NOMO-1 (cell line): ENCODE data around the gene TTC13.

Source experiments
- DNase-seq, 2 experiments: peaks; one replicate each; lab custom pipeline; 2025; ENCODE audit not compliant: unreplicated experiment in 2 of 2; lab: John Stamatoyannopoulos, UW

TTC13 gene

GRCh38 chr1:230858918-230859729, 119.5 kb downstream of the TTC13 start:
- no peak for DNase-seq

GRCh38 chr1:230858236-230858820, 120.3 kb downstream of the TTC13 start:
- DNase-seq = no peak

DNA sequence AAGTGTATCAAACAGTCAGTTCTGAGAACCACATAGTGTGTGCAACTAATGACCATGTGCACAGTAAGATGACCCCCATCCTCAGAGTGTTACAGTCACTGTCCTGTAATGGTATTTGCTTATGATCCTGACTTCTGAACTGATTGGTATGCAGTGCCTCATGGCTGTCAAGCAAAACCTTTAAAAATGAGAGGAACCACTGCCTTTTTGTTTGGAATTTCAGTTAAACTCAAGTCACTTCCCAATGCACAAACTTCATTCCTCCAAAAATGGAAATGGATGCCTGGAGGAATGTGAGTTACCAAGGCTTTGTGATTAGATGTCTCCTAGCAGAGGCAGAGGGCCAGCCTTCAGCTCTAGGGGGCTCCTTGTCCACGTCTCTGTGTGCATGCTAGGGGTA, 120.8 kb downstream of the TTC13 start:
- DNase-seq = no peak

- DNase-seq = no peak
These were observed 121.6 kb downstream of the TTC13 start for GRCh38 chr1:230857077-230857476.
